Measurements from ENCODE around the gene PRKCB. TPM values are rescaled to one million over a fixed set of nuclear protein-coding genes. Genes with fewer than 3 reads are reported as not detected.

Gene PRKCB
- polyA plus RNA-seq, 1 donor from 2014 or later = 27.6 TPM

- Histone ChIP-seq H3F3A (ENCODE audit: insufficient read depth, low read length, poor library complexity, severe bottlenecking) (no peaks in the 10 kb centered on the region), H3K4me2 (ENCODE audit: low read length) (no peak overlapping the region), H3K27ac (ENCODE audit: low read length) (no peak overlapping the region), H3K9ac (ENCODE audit: low read length) (no peak overlapping the region), H2AFZ (ENCODE audit: low read depth, low read length) (no peak overlapping the region), H3K4me3 (ENCODE audit: low read length) (no peak overlapping the region), H3K9me2 (ENCODE audit: insufficient read depth, low read length) (no peaks in the 10 kb centered on the region), H3K9me3 (ENCODE audit: low read length) (no peaks in the 10 kb centered on the region), H3K27me3 (ENCODE audit: insufficient read depth, low read depth, low read length) (no peaks in the 10 kb centered on the region), H3K36me3 (ENCODE audit: insufficient read depth, low read length) (no peaks in the 10 kb centered on the region), H3K79me2 (replicated peaks; ENCODE audit: insufficient read depth, low read length) (no peaks in the 10 kb centered on the region), H4K20me1 (ENCODE audit: insufficient read depth) (no peaks in the 10 kb centered on the region)
- TF ChIP-seq TAF1 (IDR thresholded peaks at IDR 0.05; ENCODE audit: low read depth) = no peak
- TF ChIP-seq POLR2AphosphoS5 (IDR thresholded peaks at IDR 0.05) = no peak
- no peak for TF ChIP-seq RAD21 (conservative IDR thresholded peaks at IDR 0.05)
These were observed 163.9 kb downstream of the PRKCB start for GRCh38 chr16:23999663-24000062.

- Histone ChIP-seq H3K36me3 (ENCODE audit: insufficient read depth, low read length) (no peaks in the 10 kb centered on the region), H3K27ac (ENCODE audit: low read length) (no peak overlapping the region), H3K27me3 (ENCODE audit: insufficient read depth, low read depth, low read length) (no peaks in the 10 kb centered on the region), H4K20me1 (ENCODE audit: insufficient read depth) (no peaks in the 10 kb centered on the region), H2AFZ (ENCODE audit: low read depth, low read length) (no peak overlapping the region), H3K79me2 (replicated peaks; ENCODE audit: insufficient read depth, low read length) (no peaks in the 10 kb centered on the region), H3K9ac (ENCODE audit: low read length) (no peak overlapping the region), H3K4me3 (ENCODE audit: low read length) (no peak overlapping the region), H3K4me2 (ENCODE audit: low read length) (no peak overlapping the region), H3K9me3 (ENCODE audit: low read length) (no peaks in the 10 kb centered on the region), H3K9me2 (ENCODE audit: insufficient read depth, low read length) (no peaks in the 10 kb centered on the region), H3F3A (ENCODE audit: insufficient read depth, low read length, poor library complexity, severe bottlenecking) (no peaks in the 10 kb centered on the region)
- TF ChIP-seq RAD21 (conservative IDR thresholded peaks at IDR 0.05) = no peak
- TF ChIP-seq EZH2 (IDR thresholded peaks at IDR 0.05; ENCODE audit: borderline replicate concordance, insufficient read depth, low read length, poor library complexity, severe bottlenecking) = no peak
- TF ChIP-seq CTCF (IDR thresholded peaks at IDR 0.05; ENCODE audit: poor library complexity, severe bottlenecking) = no peak
- TF ChIP-seq SMC3 (conservative IDR thresholded peaks at IDR 0.05; ENCODE audit: poor library complexity) = no peak
- no peak for TF ChIP-seq POLR2AphosphoS5 (IDR thresholded peaks at IDR 0.05)
- TF ChIP-seq REST (IDR thresholded peaks at IDR 0.05; ENCODE audit: borderline replicate concordance) = no peak
- TF ChIP-seq TAF1 (IDR thresholded peaks at IDR 0.05; ENCODE audit: low read depth) = no peak
- TF ChIP-seq MXI1 (conservative IDR thresholded peaks at IDR 0.05; ENCODE audit: poor library complexity, severe bottlenecking) = no peak
- TF ChIP-seq EP300 (conservative IDR thresholded peaks at IDR 0.05; ENCODE audit: poor library complexity, severe bottlenecking) = no peak
These were observed 165.9 kb downstream of the PRKCB start for GRCh38 chr16:24001710-24002109.

- H3K4me3 ChIP-seq (ENCODE audit: low read length) = no peak overlapping the region
- no peak overlapping the region for H3K4me2 ChIP-seq (ENCODE audit: low read length)
- no peak overlapping the region for H2AFZ ChIP-seq (ENCODE audit: low read depth, low read length)
- TF ChIP-seq RAD21 (conservative IDR thresholded peaks at IDR 0.05) (no peak), POLR2AphosphoS5 (IDR thresholded peaks at IDR 0.05) (no peak), REST (IDR thresholded peaks at IDR 0.05; ENCODE audit: borderline replicate concordance) (no peak), MXI1 (conservative IDR thresholded peaks at IDR 0.05; ENCODE audit: poor library complexity, severe bottlenecking) (no peak), EP300 (conservative IDR thresholded peaks at IDR 0.05; ENCODE audit: poor library complexity, severe bottlenecking) (no peak), SMC3 (conservative IDR thresholded peaks at IDR 0.05; ENCODE audit: poor library complexity) (no peak), CTCF (IDR thresholded peaks at IDR 0.05; ENCODE audit: poor library complexity, severe bottlenecking) (no peak), TAF1 (IDR thresholded peaks at IDR 0.05; ENCODE audit: low read depth) (no peak), EZH2 (IDR thresholded peaks at IDR 0.05; ENCODE audit: borderline replicate concordance, insufficient read depth, low read length, poor library complexity, severe bottlenecking) (no peak)
- H3K36me3 ChIP-seq (ENCODE audit: insufficient read depth, low read length) = no peaks in the 10 kb centered on the region
- H3K9me3 ChIP-seq (ENCODE audit: low read length) = no peaks in the 10 kb centered on the region
- no peaks in the 10 kb centered on the region for H3K9me2 ChIP-seq (ENCODE audit: insufficient read depth, low read length)
- H3K27me3 ChIP-seq (ENCODE audit: insufficient read depth, low read depth, low read length) = no peaks in the 10 kb centered on the region
- no peak overlapping the region for H3K9ac ChIP-seq (ENCODE audit: low read length)
- H3K79me2 ChIP-seq (replicated peaks; ENCODE audit: insufficient read depth, low read length) = no peaks in the 10 kb centered on the region
- no peak overlapping the region for H3K27ac ChIP-seq (ENCODE audit: low read length)
- H4K20me1 ChIP-seq (ENCODE audit: insufficient read depth) = no peaks in the 10 kb centered on the region
- no peaks in the 10 kb centered on the region for H3F3A ChIP-seq (ENCODE audit: insufficient read depth, low read length, poor library complexity, severe bottlenecking)
These were observed 166.8 kb downstream of the PRKCB start for GRCh38 chr16:24002619-24003018.

Measured in neural cell (in vitro differentiated cells).